ENCODE results near the gene PCBP4. TPM values are rescaled to one million over a fixed set of nuclear protein-coding genes. Genes with fewer than 3 reads are reported as not detected.

The PCBP4 gene
- total and polyA plus RNA-seq, 2 experiments from 2014 or later, result 40.4 to 71.2 TPM

GRCh38 chr3:51966016-51966415, 1.2 kb downstream of the PCBP4 start:
- no peak for DNase-seq
- Histone ChIP-seq H3K9ac (no peak overlapping the region), H3K4me1 (ENCODE audit: insufficient read depth) (0 out of 2 replicates have a peak, but pooled peaks cover 6% of the 10 kb centered on the region), H3K9me3 (ENCODE audit: low read depth) (no peaks in the 10 kb centered on the region), H3K4me2 (ENCODE audit: unreplicated experiment) (peak overlapping the region; percentile 95), H4K20me1 (ENCODE audit: insufficient read depth) (no peaks in the 10 kb centered on the region), H3K36me3 (ENCODE audit: low read depth) (no peaks in the 10 kb centered on the region), H3K9me2 (ENCODE audit: insufficient read depth) (no peaks in the 10 kb centered on the region), H3K4me3 (peak overlapping the region; percentile 87; the same call in 1 of the 2 replicates), H2AFZ (no peak overlapping the region), H3F3A (ENCODE audit: insufficient read depth) (peaks cover 8% of the 10 kb centered on the region), H3K27me3 (replicated peaks; ENCODE audit: insufficient read depth) (no peaks in the 10 kb centered on the region), H3K27ac (no peak overlapping the region), H3K79me2 (ENCODE audit: insufficient read depth) (peaks cover 26% of the 10 kb centered on the region; the same call in 1 of the 2 replicates)
- 52 to 60% methylated on average over 2 of the region's 2 CpGs for WGBS, 2 experiments (ENCODE audit: low coverage in 1 of 2, low lambda C conversion rate in 2 of 2, missing lambda C conversion rate in 2 of 2)
- in situ Hi-C loops (cut with MboI), result no loop called here
- no peak for TF ChIP-seq EZH2 (IDR thresholded peaks at IDR 0.05; ENCODE audit: insufficient read depth, poor library complexity, severe bottlenecking)
- no peak for TF ChIP-seq EZH2phosphoT487 (IDR thresholded peaks at IDR 0.05; ENCODE audit: insufficient read depth, low read depth)

DNA sequence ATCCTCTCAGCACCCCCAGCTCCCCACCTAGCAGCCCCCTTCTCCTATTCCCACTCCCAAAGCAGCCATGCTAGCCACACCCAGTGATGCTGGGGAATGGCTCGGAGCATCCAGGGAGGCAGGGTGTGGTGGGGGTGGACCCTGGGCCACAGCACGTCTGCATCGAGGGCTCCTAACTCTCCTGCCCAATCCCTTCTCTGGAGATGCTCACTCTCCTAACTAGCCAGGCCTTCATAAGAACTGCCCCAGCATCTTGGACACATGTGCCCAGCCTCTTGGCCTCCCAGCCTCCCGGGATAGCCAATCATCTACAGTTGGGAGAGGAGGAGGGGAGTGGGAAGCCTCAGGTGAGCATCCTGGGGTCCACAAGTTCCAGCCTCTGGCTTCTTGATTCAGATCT, 2.7 kb downstream of the PCBP4 start:
- 0 out of 2 replicates have a peak, but pooled peaks cover 6% of the 10 kb centered on the region for H3K4me1 ChIP-seq (ENCODE audit: insufficient read depth)
- H3K9me2 ChIP-seq (ENCODE audit: insufficient read depth), result no peaks in the 10 kb centered on the region
- in situ Hi-C loops (cut with MboI), result no loop called here
- no peak for DNase-seq
- H3K27me3 ChIP-seq (replicated peaks; ENCODE audit: insufficient read depth), result no peaks in the 10 kb centered on the region
- H3K4me3 ChIP-seq, result no peak overlapping the region
- H3K36me3 ChIP-seq (ENCODE audit: low read depth), result no peaks in the 10 kb centered on the region
- no peaks in the 10 kb centered on the region for H3K9me3 ChIP-seq (ENCODE audit: low read depth)
- WGBS, 2 experiments (ENCODE audit: low coverage in 1 of 2, low lambda C conversion rate in 2 of 2, missing lambda C conversion rate in 2 of 2), result 59 to 64% methylated on average over 4 of the region's 4 CpGs
- TF ChIP-seq EZH2 (IDR thresholded peaks at IDR 0.05; ENCODE audit: insufficient read depth, poor library complexity, severe bottlenecking) (no peak), EZH2phosphoT487 (IDR thresholded peaks at IDR 0.05; ENCODE audit: insufficient read depth, low read depth) (no peak)
- no peak overlapping the region for H3K27ac ChIP-seq
- H4K20me1 ChIP-seq (ENCODE audit: insufficient read depth), result no peaks in the 10 kb centered on the region
- H3K9ac ChIP-seq, result no peak overlapping the region
- H3K79me2 ChIP-seq (ENCODE audit: insufficient read depth), result peaks cover 26% of the 10 kb centered on the region; the same call in 1 of the 2 replicates
- peaks cover 5% of the 10 kb centered on the region; the same call in 1 of the 2 replicates for H3F3A ChIP-seq (ENCODE audit: insufficient read depth)
- H2AFZ ChIP-seq, result no peak overlapping the region
- H3K4me2 ChIP-seq (ENCODE audit: unreplicated experiment), result no peak overlapping the region

DNA sequence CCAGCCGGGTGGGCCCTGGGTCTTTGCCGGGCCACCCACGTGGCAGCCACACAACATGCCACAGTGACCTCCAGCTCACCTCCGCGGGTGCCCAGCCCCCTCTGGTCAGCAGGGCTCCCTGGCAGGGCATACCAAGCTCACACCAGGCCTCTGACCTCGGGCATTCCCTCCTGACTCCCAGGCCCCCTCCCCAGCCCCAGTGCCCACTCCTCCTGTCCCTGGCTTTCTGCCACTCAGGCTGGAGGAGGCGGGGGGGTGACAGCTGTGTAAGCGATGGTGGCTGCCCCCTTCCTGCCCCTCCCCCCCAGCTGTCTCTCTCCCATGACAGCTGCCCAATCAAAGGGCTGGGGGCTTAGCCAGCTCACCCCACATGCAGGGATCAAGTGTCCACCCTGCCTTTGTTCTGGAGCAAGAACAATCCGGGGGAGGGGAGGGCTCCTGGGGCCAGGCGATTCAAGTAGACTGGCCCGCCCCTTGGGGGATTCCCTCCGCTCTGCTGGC, 3.3 kb downstream of the PCBP4 start:
- in situ Hi-C loops (cut with MboI), result no loop called here
- Histone ChIP-seq H3K9me3 (ENCODE audit: low read depth) (no peaks in the 10 kb centered on the region), H3F3A (ENCODE audit: insufficient read depth) (peaks cover 5% of the 10 kb centered on the region; the same call in 1 of the 2 replicates), H3K9me2 (ENCODE audit: insufficient read depth) (no peaks in the 10 kb centered on the region), H3K27ac (no peak overlapping the region), H3K36me3 (ENCODE audit: low read depth) (no peaks in the 10 kb centered on the region), H4K20me1 (ENCODE audit: insufficient read depth) (no peaks in the 10 kb centered on the region), H3K79me2 (ENCODE audit: insufficient read depth) (peaks cover 26% of the 10 kb centered on the region; the same call in 1 of the 2 replicates), H2AFZ (no peak overlapping the region), H3K27me3 (replicated peaks; ENCODE audit: insufficient read depth) (no peaks in the 10 kb centered on the region), H3K4me1 (ENCODE audit: insufficient read depth) (0 out of 2 replicates have a peak, but pooled peaks cover 6% of the 10 kb centered on the region), H3K4me3 (no peak overlapping the region), H3K4me2 (ENCODE audit: unreplicated experiment) (no peak overlapping the region), H3K9ac (no peak overlapping the region)
- no peak for DNase-seq
- TF ChIP-seq EZH2 (IDR thresholded peaks at IDR 0.05; ENCODE audit: insufficient read depth, poor library complexity, severe bottlenecking) (no peak), EZH2phosphoT487 (IDR thresholded peaks at IDR 0.05; ENCODE audit: insufficient read depth, low read depth) (no peak)
- 68 to 72% methylated on average over 9 to 12 of the region's 12 CpGs for WGBS, 2 experiments (ENCODE audit: low coverage in 1 of 2, low lambda C conversion rate in 2 of 2, missing lambda C conversion rate in 2 of 2)

DNA sequence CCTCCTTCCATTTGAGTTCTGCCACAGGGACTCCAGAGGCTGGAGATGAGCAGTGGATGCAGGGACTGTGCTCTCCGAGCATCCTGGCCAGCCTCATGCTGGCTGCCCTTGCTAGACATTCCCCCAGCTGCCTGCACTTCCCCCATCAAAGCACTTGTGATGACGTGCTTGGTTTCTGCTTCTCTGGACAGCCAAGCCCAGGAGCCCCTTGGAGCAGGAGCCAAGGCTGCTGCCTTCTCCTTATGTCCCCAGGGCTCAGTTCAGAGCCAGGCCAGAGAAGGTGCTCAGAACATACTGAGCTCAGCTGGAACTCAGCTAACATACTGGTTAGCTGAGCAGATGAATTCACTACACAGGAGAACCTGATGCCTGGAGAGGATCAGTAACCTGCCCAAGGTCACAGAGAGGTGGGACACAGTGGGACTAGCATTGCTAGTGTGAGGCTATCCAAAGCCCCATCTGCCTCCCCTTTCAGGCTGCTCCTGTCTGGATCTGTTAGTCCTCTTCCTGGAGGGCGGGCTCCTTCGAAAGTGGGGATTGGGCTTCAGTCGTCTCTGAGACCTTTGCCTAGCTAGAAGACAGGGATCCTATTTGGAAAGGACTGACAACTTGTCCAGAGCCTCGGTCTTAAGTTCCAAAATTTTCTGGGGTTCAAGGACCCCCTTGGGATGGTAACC, 4.3 kb downstream of the PCBP4 start:
- H3K4me1 ChIP-seq (ENCODE audit: insufficient read depth), result 0 out of 2 replicates have a peak, but pooled peaks cover 6% of the 10 kb centered on the region
- TF ChIP-seq EZH2phosphoT487 (IDR thresholded peaks at IDR 0.05; ENCODE audit: insufficient read depth, low read depth), result no peak
- TF ChIP-seq EZH2 (IDR thresholded peaks at IDR 0.05; ENCODE audit: insufficient read depth, poor library complexity, severe bottlenecking), result no peak
- in situ Hi-C loops (cut with MboI), result no loop called here
- H3K9me2 ChIP-seq (ENCODE audit: insufficient read depth), result no peaks in the 10 kb centered on the region
- H3K27ac ChIP-seq, result no peak overlapping the region
- H3K9ac ChIP-seq, result no peak overlapping the region
- DNase-seq, result no peak
- H3F3A ChIP-seq (ENCODE audit: insufficient read depth), result no peaks in the 10 kb centered on the region
- peaks cover 26% of the 10 kb centered on the region; the same call in 1 of the 2 replicates for H3K79me2 ChIP-seq (ENCODE audit: insufficient read depth)
- no peaks in the 10 kb centered on the region for H3K9me3 ChIP-seq (ENCODE audit: low read depth)
- no peak overlapping the region for H3K4me3 ChIP-seq
- no peak overlapping the region for H2AFZ ChIP-seq
- no peaks in the 10 kb centered on the region for H3K27me3 ChIP-seq (replicated peaks; ENCODE audit: insufficient read depth)
- H4K20me1 ChIP-seq (ENCODE audit: insufficient read depth), result no peaks in the 10 kb centered on the region
- WGBS, 2 experiments (ENCODE audit: low coverage in 1 of 2, low lambda C conversion rate in 2 of 2, missing lambda C conversion rate in 2 of 2), result 79 to 86% methylated on average over 6 of the region's 6 CpGs
- H3K4me2 ChIP-seq (ENCODE audit: unreplicated experiment), result no peak overlapping the region
- no peaks in the 10 kb centered on the region for H3K36me3 ChIP-seq (ENCODE audit: low read depth)

Data from GM23248 (cell line).